HG03460 (cell line): Measurements from ENCODE around the gene PRDM4.
"Not testable (repeated sequence)": the region's sequence is repeated elsewhere in the genome, so short reads cannot be mapped to it uniquely, and the experiment has no call there.

Experiments used
- ATAC-seq: cut with Tn5 transposase; IDR thresholded peaks from one replicate; pipeline ENCODE4 v1.9.1; 2021; ENCODE audit not compliant: unreplicated experiment

The PRDM4 gene

DNA sequence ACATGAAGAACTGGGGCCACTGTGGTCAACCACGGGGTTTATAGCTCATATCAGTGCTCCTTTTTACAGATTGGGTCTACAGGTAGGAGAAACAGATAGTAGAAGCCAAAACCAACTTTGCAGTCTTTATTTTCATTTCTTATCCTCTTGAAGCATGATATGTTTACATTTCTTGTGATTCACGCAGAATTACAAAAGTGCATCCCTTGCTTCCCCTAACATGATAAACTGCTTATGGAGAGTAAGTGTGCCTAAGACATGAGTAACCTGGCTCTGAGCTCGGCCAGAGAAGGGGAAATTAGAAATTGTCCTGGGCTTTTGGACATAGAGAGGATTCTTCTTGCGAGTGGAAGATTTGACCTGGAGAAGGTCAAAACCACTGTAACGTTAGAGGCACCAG, 56.9 kb downstream of the PRDM4 start:
- no peak for ATAC-seq

DNA sequence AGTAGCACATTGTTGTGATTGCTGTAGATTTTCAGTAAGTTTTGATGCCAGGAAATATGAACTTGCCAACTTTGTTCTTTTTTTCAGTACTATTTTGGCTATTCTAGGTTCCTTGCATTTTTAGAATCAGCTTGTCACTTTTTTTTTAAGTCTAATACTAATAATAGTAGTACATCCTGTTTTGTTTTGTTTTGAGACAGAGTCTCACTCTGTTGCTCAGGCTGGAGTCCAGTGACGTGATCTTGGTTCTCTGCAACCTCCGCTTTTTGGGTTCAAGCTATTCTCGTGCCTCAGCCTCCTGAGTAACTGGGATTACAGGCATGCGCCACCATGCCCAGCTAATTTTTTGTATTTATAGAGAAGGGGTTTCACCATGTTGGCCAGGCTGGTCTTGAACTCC, 58.8 kb downstream of the PRDM4 start:
- ATAC-seq: no peak

DNA sequence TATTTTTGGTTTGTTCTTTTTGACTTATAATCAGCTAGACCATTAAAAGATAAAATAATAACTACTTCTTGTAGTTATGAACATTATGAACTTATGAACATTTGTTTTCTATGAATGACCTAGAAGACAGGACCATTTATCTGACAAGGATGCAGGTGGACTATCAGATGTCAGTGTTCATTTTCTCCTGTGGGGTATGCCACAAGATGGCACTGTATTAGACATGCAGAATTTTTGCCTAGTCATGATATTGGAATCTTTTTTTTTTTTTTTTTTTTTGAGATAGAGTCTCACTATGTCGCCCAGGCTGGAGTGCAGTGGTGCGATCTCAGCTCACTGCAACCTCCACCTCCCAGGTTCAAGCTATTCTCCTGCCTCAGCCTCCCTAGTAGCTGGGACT, 65.2 kb downstream of the PRDM4 start:
- not testable (repeated sequence) for ATAC-seq

DNA sequence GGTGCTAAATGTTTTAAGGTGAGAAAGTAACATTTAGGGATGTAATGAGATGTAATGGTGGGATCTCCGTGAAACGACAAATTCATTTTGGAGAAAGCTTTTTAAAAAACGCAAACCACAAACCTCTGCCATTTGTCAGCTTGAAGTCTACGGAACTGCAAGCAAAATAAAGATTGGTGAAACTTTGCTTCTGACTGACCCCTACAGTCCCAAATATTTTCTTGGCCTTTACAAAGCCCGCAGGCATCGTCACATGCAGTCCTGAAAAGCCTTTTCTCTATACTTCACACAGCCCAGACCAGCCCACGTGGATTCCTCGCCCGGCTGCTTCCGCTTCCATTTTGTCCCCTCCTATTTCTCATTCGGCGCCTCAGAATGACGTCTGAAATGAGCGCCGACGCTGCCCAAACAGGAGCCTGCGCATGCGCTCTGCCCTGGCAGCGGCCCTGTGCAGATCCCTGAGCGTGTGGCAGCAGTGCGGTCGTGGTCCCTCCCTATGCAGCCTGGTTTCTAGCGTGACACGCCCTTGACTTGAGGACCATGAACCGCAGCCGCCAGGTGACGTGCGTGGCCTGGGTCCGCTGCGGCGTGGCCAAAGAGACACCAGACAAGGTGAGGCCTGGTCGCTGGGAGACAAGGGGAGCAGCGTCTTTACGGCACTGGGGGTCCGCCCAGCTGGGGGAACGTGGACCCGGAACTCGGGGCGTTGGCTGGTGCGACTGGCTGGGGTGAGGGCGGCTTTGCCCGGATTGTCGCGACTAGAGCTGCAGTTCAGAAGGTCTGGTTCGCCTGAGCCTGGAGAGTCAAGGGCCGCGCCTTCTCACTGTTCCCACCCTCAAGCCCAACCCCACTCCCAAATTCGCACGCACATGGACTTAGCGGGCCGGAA, 75.3 kb downstream of the PRDM4 start, which contains the start of gene PWP1:
PWP1 (plus strand) TSS at position 440 of the 889 bp plus-strand sequence; CDS start at position 541, 101 bp downstream.
- peak; percentile 85 for ATAC-seq

DNA sequence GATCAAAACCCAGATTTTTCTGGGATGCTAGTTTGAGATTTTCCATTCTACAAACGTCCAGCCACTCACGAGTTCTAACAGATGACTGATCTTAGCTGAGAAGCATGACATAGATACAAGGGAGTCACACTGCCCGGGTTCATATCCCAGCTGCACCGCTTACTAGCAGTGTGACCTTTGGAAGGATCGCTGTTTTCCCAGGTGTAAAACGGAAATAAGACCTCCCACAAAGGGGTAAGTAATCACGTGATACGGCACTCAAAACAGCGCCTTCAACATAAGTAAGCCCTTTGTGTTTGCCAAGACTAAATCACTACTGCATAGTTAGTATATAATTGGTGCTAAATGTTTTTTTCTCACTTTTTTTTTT, 76.0 kb downstream of the PRDM4 start:
- no peak for ATAC-seq

DNA sequence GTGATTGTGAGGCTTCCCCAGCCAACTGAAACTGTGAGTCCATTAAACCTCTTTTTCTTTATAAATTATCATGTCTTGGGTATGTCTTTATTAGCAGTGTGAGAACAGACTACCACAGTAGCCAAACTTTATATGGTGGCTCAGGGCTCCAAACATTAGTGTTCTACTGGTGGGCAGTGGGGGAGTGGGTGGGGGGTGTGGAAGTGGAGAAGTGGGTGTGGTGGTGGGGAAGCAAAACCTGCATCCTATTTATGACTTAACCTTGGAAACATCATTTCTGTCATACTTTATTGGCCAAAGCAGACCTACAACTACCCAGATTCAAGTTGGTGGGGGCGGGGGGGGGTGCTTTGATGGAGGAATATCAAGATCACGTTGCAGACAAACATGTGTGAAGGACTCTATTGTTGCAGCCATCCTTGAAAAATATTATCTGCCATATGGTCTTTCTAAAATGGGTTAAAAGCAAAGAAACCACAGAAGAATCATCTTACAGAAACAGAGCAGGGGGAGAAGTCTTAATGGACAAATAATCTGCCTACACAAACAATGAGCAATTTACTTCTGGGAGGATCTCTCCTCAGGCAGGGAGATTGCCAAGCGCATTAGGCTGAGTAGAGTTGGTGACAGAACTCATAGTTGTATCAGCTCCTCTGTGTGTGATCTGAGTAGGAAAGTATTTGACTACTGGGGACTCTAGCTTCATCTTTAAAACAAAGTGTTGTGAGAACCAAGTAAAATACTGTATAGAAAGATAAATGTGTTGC, 76.7 kb downstream of the PRDM4 start:
- no peak for ATAC-seq
